Heart right ventricle (tissue), 16 donors: Measurements from ENCODE around the gene EHF. TPM values are rescaled to one million over a fixed set of nuclear protein-coding genes. Genes with fewer than 3 reads are reported as not detected.

ENCODE experiments used
- ATAC-seq, 8 donors: fragments of 200-7000 bp; cut with Tn5 transposase; one replicate each; pipeline ENCODE4 v1.9.1; 2020; ENCODE audit warnings: mild to moderate bottlenecking in 8 of 8, moderate library complexity in 8 of 8, moderate number of reproducible peaks in 1 of 8
- DNase-seq, 2 donors: peaks; one replicate each; pipeline ENCODE4 v3.0.0-alpha.2; 2020
- H3K27ac ChIP-seq, 10 donors: fragments of 200-600 bp; sonication (generic) in 2 of 10; one replicate each; pipeline versions ENCODE4 v1.5.0 to v1.8.0; 2020 to 2022; ENCODE audit warnings: mild to moderate bottlenecking in 3 of 10
- H3K27me3 ChIP-seq, 7 donors: fragments of 200-600 bp; one replicate each; pipeline ENCODE4 v1.8.0; 2021 to 2022; ENCODE audit warnings: mild to moderate bottlenecking in 2 of 7
- H3K36me3 ChIP-seq, 9 donors: fragments of 200-600 bp; sonication (generic) in 1 of 9; one replicate each; pipeline versions ENCODE4 v1.5.0 to v1.8.0; 2020 to 2022; ENCODE audit warnings: mild to moderate bottlenecking in 2 of 9
- H3K4me1 ChIP-seq, 9 donors: fragments of 200-600 bp; sonication (generic) in 1 of 9; one replicate each; pipeline versions ENCODE4 v1.5.0 to v1.8.0; 2020 to 2022; ENCODE audit warnings: mild to moderate bottlenecking in 4 of 9
- H3K4me3 ChIP-seq, 10 donors: fragments of 200-600 bp; sonication (generic) in 2 of 10; one replicate each; pipeline versions ENCODE4 v1.5.0 to v1.8.0; 2020 to 2022; ENCODE audit warnings: mild to moderate bottlenecking in 7 of 10, moderate library complexity in 2 of 10
- H3K9me3 ChIP-seq, 11 donors: fragments of 200-600 bp in 10 of 11; sonication (generic) in 2 of 11; one replicate each; pipeline versions ENCODE4 v1.5.0 to v1.8.0; 2013 to 2022; ENCODE audit warnings: mild to moderate bottlenecking in 2 of 11, control low read depth in 1 of 11, moderate library complexity in 1 of 11
- CTCF ChIP-seq, 9 donors: fragments of 200-600 bp; sonication (generic) in 2 of 9; IDR thresholded peaks; one replicate each; pipeline versions ENCODE4 v1.5.0 to v1.8.0; 2021 to 2022; ENCODE audit warnings: antibody characterized with exemption in 9 of 9, mild to moderate bottlenecking in 5 of 9, moderate library complexity in 1 of 9
- WGBS, 2 donors: extraction: QIAGEN DNeasy Blood & Tissue Kit; methylation state at CpG; one replicate each; pipeline ENCODE4 v1.1.7; 2013; ENCODE audit warnings: inconsistent platforms in 1 of 2; 5-methylcytosine and 5-hydroxymethylcytosine counted together
- intact Hi-C, 10 donors: fragments of 100-400 bp; cut with DNase I; formaldehyde crosslinking; loops; one replicate each; pipeline versions ENCODE4 v1.11.1 to v1.14.2; 2022
- polyA plus RNA-seq, 2 donors: library from polyadenylated mRNA; stranded (reverse); fragments of 200-250 nt; gene quantifications; one replicate each; pipeline ENCODE4 v1.2.3, GENCODE V29; 2013
- total RNA-seq, 10 donors: library from RNA; stranded (reverse); fragmentation: NEBNext Ultra II Directional in 3 of 10; extraction: Animal tissue kit (Norgen Biotek cat#: 25700) in 3 of 10; gene quantifications; one replicate each; pipeline versions ENCODE4 v1.2.1 to v1.2.4, GENCODE V29; 2021 to 2023
- donor health status: Arrhythmogenic right ventricular cardiomyopathy.
- donor health status: ischemic (EF 13 %, LVEDD 7.1; RV severe dilation, severe dysfunction).
- donor health status: healthy with polysubstance abuse.
- donor health status: DM: no; HTN: yes; CAD: no.
- donor health status: DM: no; HTN: no; CAD: no.
- donor health status: ischemic (EF 25% LVEDD 6.9; RV normal size, moderate dysfunction).
- donor health status: ischemic (EF 25% LVEDD 5.7; RV mildly dilated, moderate dysfunction).
- donor health status: healthy.
- donor health status: DM: yes; HTN: yes; CAD: no.
- donor health status: Ischemic cardiomyopathy.
- donor health status: ischemic (EF 35%, LVEDD 5.7; RV mildly dilated, moderate dysfunction).
- donor health status: nonischemic (EF 11% LVEDD 7.7; RV severe dilation, severe dysfunction).
- donor health status: DM: yes; HTN: yes; CAD: no.
- donor health status: PGD.
- donor health status: ischemic (EF 29% LVEDD 5.4; RV normal size, mild dysfunction).
- donor health status: nonischemic (EF 23%, LVEDD 6.1; RV moderate dilation, normal function).

The EHF gene
- total and polyA plus RNA-seq, 12 donors, result 0.09 to 3.2 (median 0.81) TPM; not detected in 1

- Histone ChIP-seq H3K36me3 (no peaks in the 10 kb centered on the region), H3K4me3 (no peak overlapping the region), H3K27me3 (peaks cover 0 to 5% (median 0%) of the 10 kb centered on the region in 7 donors), H3K9me3 (no peaks in the 10 kb centered on the region), H3K27ac (no peak overlapping the region), H3K4me1 (no peaks in the 10 kb centered on the region)
- no peak for TF ChIP-seq CTCF (IDR thresholded peaks at IDR 0.05)
- intact Hi-C loops, result no loop called here
- WGBS, 2 donors, result 76 to 80% methylated on average over 7 of the region's 7 CpGs
- DNase-seq, result no peak
- no peak for ATAC-seq
Observed at GRCh38 chr11:34665077-34665835, 44.4 kb downstream of the EHF start.

GRCh38 chr11:34667810-34668582 is 47.1 kb downstream of the EHF start:
- WGBS, 2 donors, result 73% methylated on average over 4 of the region's 4 CpGs
- no peak for TF ChIP-seq CTCF (IDR thresholded peaks at IDR 0.05)
- H3K9me3 ChIP-seq, result no peaks in the 10 kb centered on the region
- no peaks in the 10 kb centered on the region for H3K4me1 ChIP-seq
- H3K27ac ChIP-seq, result no peak overlapping the region
- no peaks in the 10 kb centered on the region for H3K36me3 ChIP-seq
- intact Hi-C loops, result no loop called here
- no peak for DNase-seq
- H3K27me3 ChIP-seq, result peaks cover 0 to 5% (median 0%) of the 10 kb centered on the region in 7 donors
- no peak for ATAC-seq
- H3K4me3 ChIP-seq, result no peak overlapping the region

- Histone ChIP-seq H3K36me3 (no peaks in the 10 kb centered on the region), H3K27ac (no peak overlapping the region), H3K4me1 (no peaks in the 10 kb centered on the region), H3K4me3 (no peak overlapping the region), H3K27me3 (peaks cover 0 to 5% (median 0%) of the 10 kb centered on the region in 7 donors), H3K9me3 (no peaks in the 10 kb centered on the region)
- ATAC-seq, result no peak
- intact Hi-C loops, result no loop called here
- 82 to 86% methylated on average over 4 of the region's 4 CpGs for WGBS, 2 donors
- no peak for DNase-seq
- TF ChIP-seq CTCF (IDR thresholded peaks at IDR 0.05), result no peak
Observed at GRCh38 chr11:34668583-34669053, 47.7 kb downstream of the EHF start.

- intact Hi-C loops, result no loop called here
- ATAC-seq, result no peak
- WGBS, 2 donors, result 76 to 80% methylated on average over 3 of the region's 3 CpGs
Observed at GRCh38 chr11:34669458-34669857, 48.6 kb downstream of the EHF start.

More at GRCh38 chr11:34669458-34669857, 48.6 kb downstream of the EHF start:
- H3K27ac ChIP-seq, result no peak overlapping the region
- peaks cover 0 to 5% (median 0%) of the 10 kb centered on the region in 7 donors for H3K27me3 ChIP-seq
- H3K4me3 ChIP-seq, result no peak overlapping the region
- no peak for DNase-seq
- H3K9me3 ChIP-seq, result no peaks in the 10 kb centered on the region
- no peaks in the 10 kb centered on the region for H3K4me1 ChIP-seq
- TF ChIP-seq CTCF (IDR thresholded peaks at IDR 0.05), result no peak
- no peaks in the 10 kb centered on the region for H3K36me3 ChIP-seq
